C4-2B (cell line): Measurements from ENCODE around the gene ACVRL1.

Experiments
- CTCF ChIP-seq: fragments of 450-650 bp; conservative IDR thresholded peaks from 2 replicates; pipeline ENCODE4 v1.5.1; 2017; ENCODE audit warnings: mild to moderate bottlenecking
- ZFX ChIP-seq: fragments of 450-650 bp; IDR thresholded peaks from 2 replicates; pipeline ENCODE4 v1.6.1; 2017

DNA sequence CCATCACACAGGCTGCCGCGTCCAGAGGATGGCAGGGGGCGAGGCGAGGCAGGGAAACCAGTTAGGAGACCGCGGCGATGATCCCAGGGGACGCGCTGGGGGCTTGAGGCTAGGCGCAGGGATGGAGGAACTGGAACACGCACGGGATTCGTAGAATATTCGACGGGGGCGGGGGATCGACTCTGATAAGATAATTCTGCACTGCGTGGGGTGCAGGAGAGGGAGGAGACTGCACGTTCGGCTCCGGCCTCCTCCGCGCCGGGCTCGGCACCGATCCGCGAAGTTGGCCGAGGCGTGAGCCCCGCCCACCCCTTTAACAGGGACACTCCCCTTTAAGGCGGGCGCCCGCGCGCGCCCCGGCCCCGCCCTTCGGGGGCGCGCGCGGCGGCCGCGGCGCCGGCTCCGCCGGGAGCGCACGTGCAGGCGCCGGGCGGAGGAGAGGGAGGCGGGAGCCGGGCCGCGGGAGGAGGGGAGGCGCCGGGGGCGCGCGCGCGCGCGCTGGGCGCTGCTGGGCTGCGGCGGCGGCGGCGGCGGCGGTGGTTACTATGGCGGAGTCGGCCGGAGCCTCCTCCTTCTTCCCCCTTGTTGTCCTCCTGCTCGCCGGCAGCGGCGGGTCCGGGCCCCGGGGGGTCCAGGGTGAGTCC is 44.0 kb downstream of the ACVRL1 start, which contains the start of gene ACVR1B:
- TF ChIP-seq CTCF (no peak), ZFX (peak; percentile 36; the same call in 1 of the 2 replicates)
